ENCODE measurements around the gene CDC42BPA.

Gene CDC42BPA

GRCh38 chr1:227086636-227087035 lies 231.7 kb downstream of the CDC42BPA start:
- H3K4me3 ChIP-seq (ENCODE audit: low read depth in 1 of 2, low read length in 1 of 2): no peak overlapping the region
- H3K4me1 ChIP-seq (ENCODE audit: control insufficient read depth in 1 of 2, insufficient read depth in 1 of 2, low read depth in 1 of 2, low read length in 1 of 2): no peaks in the 10 kb centered on the region
- no peak overlapping the region for H3K27ac ChIP-seq
- H3K36me3 ChIP-seq: no peaks in the 10 kb centered on the region
- TF ChIP-seq, protein P1, sequence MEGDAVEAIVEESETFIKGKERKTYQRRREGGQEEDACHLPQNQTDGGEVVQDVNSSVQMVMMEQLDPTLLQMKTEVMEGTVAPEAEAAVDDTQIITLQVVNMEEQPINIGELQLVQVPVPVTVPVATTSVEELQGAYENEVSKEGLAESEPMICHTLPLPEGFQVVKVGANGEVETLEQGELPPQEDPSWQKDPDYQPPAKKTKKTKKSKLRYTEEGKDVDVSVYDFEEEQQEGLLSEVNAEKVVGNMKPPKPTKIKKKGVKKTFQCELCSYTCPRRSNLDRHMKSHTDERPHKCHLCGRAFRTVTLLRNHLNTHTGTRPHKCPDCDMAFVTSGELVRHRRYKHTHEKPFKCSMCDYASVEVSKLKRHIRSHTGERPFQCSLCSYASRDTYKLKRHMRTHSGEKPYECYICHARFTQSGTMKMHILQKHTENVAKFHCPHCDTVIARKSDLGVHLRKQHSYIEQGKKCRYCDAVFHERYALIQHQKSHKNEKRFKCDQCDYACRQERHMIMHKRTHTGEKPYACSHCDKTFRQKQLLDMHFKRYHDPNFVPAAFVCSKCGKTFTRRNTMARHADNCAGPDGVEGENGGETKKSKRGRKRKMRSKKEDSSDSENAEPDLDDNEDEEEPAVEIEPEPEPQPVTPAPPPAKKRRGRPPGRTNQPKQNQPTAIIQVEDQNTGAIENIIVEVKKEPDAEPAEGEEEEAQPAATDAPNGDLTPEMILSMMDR (IDR thresholded peaks at IDR 0.05): no peak
- no peaks in the 10 kb centered on the region for H3K9me3 ChIP-seq
- no peaks in the 10 kb centered on the region for H3K27me3 ChIP-seq

GRCh38 chr1:227082999-227083746 lies 235.1 kb downstream of the CDC42BPA start:
- H3K9me3 ChIP-seq: no peaks in the 10 kb centered on the region
- no peaks in the 10 kb centered on the region for H3K4me1 ChIP-seq (ENCODE audit: control insufficient read depth in 1 of 2, insufficient read depth in 1 of 2, low read depth in 1 of 2, low read length in 1 of 2)
- no peak overlapping the region for H3K27ac ChIP-seq
- H3K27me3 ChIP-seq: no peaks in the 10 kb centered on the region
- H3K4me3 ChIP-seq (ENCODE audit: low read depth in 1 of 2, low read length in 1 of 2): no peak overlapping the region
- TF ChIP-seq, protein P1 (IDR thresholded peaks at IDR 0.05): no peak
- H3K36me3 ChIP-seq: no peaks in the 10 kb centered on the region

GRCh38 chr1:227077783-227078182 lies 240.5 kb downstream of the CDC42BPA start:
- Histone ChIP-seq H3K4me1 (ENCODE audit: control insufficient read depth in 1 of 2, insufficient read depth in 1 of 2, low read depth in 1 of 2, low read length in 1 of 2) (no peaks in the 10 kb centered on the region), H3K4me3 (ENCODE audit: low read depth in 1 of 2, low read length in 1 of 2) (no peak overlapping the region), H3K36me3 (no peaks in the 10 kb centered on the region), H3K27me3 (no peaks in the 10 kb centered on the region), H3K9me3 (no peaks in the 10 kb centered on the region), H3K27ac (no peak overlapping the region)
- TF ChIP-seq, protein P1 (IDR thresholded peaks at IDR 0.05): no peak

DNA sequence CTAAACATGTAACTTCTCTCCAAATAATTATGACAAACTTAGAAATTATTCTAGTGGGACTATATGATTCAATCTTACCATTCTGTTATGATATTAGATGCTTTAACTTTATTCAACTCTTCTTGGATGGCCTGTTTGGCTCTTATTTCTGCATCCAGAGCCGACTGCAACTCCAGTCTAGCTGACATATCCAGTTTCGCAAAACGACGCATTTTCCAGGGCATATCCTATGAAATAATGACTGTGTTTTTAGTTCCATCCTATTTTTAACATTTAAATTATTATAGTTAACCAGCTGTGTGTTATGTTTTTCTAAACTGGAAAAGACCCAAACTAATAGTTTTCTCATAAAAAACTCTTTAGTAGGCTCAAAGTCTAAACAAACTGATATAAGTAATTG lies 244.5 kb downstream of the CDC42BPA start:
- H3K36me3 ChIP-seq: no peaks in the 10 kb centered on the region
- TF ChIP-seq, protein P1 (IDR thresholded peaks at IDR 0.05): no peak
- no peaks in the 10 kb centered on the region for H3K9me3 ChIP-seq
- H3K4me3 ChIP-seq (ENCODE audit: low read depth in 1 of 2, low read length in 1 of 2): no peak overlapping the region
- H3K4me1 ChIP-seq (ENCODE audit: control insufficient read depth in 1 of 2, insufficient read depth in 1 of 2, low read depth in 1 of 2, low read length in 1 of 2): no peaks in the 10 kb centered on the region
- H3K27ac ChIP-seq: no peak overlapping the region
- H3K27me3 ChIP-seq: no peaks in the 10 kb centered on the region

- Histone ChIP-seq H3K27ac (no peak overlapping the region), H3K27me3 (no peaks in the 10 kb centered on the region)
These were observed 245.3 kb downstream of the CDC42BPA start for GRCh38 chr1:227072991-227073390.

More at GRCh38 chr1:227072991-227073390, 245.3 kb downstream of the CDC42BPA start:
- Histone ChIP-seq H3K4me1 (ENCODE audit: control insufficient read depth in 1 of 2, insufficient read depth in 1 of 2, low read depth in 1 of 2, low read length in 1 of 2) (no peaks in the 10 kb centered on the region), H3K4me3 (ENCODE audit: low read depth in 1 of 2, low read length in 1 of 2) (no peak overlapping the region), H3K9me3 (no peaks in the 10 kb centered on the region), H3K36me3 (no peaks in the 10 kb centered on the region)
- TF ChIP-seq, protein P1 (IDR thresholded peaks at IDR 0.05): no peak
